Measurements from ENCODE around the gene BBS5.

GRCh38 chr2:169439900-169440299 is 39.4 kb upstream of the BBS5 start:
- no peak for TF ChIP-seq CTCF (IDR thresholded peaks at IDR 0.05)
- no peak for TF ChIP-seq ZFX (IDR thresholded peaks at IDR 0.05; ENCODE audit: borderline replicate concordance)
